ENCODE measurements around the gene COL23A1.

DNA sequence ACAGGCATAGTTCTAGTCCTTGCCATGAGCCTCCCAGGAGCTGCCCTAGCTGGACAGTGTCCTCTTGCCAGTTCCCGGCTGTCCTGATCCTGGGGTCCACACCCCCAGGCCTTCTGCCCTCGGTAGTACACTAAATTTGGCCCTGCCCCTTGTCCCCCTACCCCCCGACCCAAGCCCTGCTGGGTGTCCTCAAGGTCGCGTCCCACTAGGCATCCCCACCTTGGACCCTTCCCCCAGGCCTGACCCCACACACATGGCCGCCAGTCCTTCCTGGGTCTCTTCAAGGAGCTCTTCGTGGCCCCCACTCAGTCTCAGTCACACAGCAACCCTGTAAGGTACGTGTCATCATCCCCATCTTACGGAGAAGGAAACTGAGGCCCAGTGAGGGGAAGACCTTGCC lies 317.6 kb downstream of the COL23A1 start:
- TF ChIP-seq POLR2A (IDR thresholded peaks at IDR 0.05; ENCODE audit: low read depth, low read length) (no peak), POLR2AphosphoS5 (IDR thresholded peaks at IDR 0.05; ENCODE audit: low read depth, low read length) (no peak), SPI1 (IDR thresholded peaks at IDR 0.05; ENCODE audit: low read depth, low read length) (no peak)
